Panc1 (cell line): ENCODE measurements around the gene HSD17B1.

Experiments used
- REST ChIP-seq, 2 experiments: IDR thresholded peaks; 2 replicates each; pipeline ENCODE4 v1.6.1; 2011 to 2012; ENCODE audit warnings: low read depth in 2 of 2, control low read depth in 1 of 2, low read length in 1 of 2, mild to moderate bottlenecking in 1 of 2, moderate library complexity in 1 of 2; ENCODE audit not compliant: insufficient read depth in 1 of 2
- TCF7L2 ChIP-seq: IDR thresholded peaks from 2 replicates; pipeline ENCODE4 v1.6.1; 2011; ENCODE audit warnings: mild to moderate bottlenecking, low read depth, low read length, inconsistent platforms
- TF ChIP-seq, protein P1 (sequence below): fragments of 450-650 bp; IDR thresholded peaks from 2 replicates; pipeline ENCODE4 v1.5.1; 2017; ENCODE audit warnings: mild to moderate bottlenecking

DNA sequence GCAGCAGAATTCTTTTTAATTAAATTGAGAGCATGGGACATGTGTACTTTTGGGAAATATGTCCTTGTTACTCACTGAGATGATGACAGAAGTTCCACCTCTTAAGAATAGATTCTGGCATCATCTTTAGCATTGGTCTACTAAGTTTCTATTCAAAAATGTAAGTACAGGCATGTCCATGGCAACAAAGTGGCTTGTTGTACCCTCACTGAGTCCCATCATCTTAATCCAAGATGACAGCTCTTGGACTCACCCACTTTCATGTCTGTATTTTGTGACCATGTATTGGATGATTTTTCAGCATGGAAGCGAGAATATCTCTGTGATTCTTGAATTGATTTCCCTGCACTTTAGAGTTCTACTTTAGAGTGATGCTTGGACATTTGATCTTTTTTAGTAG, 49.8 kb upstream of the HSD17B1 start:
- TF ChIP-seq, protein P1, sequence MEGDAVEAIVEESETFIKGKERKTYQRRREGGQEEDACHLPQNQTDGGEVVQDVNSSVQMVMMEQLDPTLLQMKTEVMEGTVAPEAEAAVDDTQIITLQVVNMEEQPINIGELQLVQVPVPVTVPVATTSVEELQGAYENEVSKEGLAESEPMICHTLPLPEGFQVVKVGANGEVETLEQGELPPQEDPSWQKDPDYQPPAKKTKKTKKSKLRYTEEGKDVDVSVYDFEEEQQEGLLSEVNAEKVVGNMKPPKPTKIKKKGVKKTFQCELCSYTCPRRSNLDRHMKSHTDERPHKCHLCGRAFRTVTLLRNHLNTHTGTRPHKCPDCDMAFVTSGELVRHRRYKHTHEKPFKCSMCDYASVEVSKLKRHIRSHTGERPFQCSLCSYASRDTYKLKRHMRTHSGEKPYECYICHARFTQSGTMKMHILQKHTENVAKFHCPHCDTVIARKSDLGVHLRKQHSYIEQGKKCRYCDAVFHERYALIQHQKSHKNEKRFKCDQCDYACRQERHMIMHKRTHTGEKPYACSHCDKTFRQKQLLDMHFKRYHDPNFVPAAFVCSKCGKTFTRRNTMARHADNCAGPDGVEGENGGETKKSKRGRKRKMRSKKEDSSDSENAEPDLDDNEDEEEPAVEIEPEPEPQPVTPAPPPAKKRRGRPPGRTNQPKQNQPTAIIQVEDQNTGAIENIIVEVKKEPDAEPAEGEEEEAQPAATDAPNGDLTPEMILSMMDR, result no peak
- TF ChIP-seq REST (IDR thresholded peaks at IDR 0.05; ENCODE audit: insufficient read depth in 1 of 2, low read depth in 2 of 2, low read length in 1 of 2) (no peak), TCF7L2 (no peak)
